Measurements from ENCODE around the gene SRRM2. TPM values are rescaled to one million over a fixed set of nuclear protein-coding genes. Genes with fewer than 3 reads are reported as not detected.

Gene SRRM2
- total RNA-seq, 1 experiment from 2014 or later: 617 TPM

GRCh38 chr16:2776500-2777139, 24.2 kb downstream of the SRRM2 start:
- ATAC-seq: peak; percentile 37
- peaks cover 7% of the 10 kb centered on the region for H3K36me3 ChIP-seq (ENCODE audit: control insufficient read depth, insufficient read depth, low read length)
- intact Hi-C loops (cut with micrococcal nuclease; ENCODE audit: unreplicated experiment): no loop called here
- BruUV-seq (replicated peaks): no TSS peak
- H3K4me1 ChIP-seq (ENCODE audit: control insufficient read depth, insufficient read depth, low read length): peaks cover 46% of the 10 kb centered on the region
- in situ Hi-C loops (cut with HindIII; ENCODE audit: low pct_unique_long_range_greater_than_20kb, low sequenced_read_pairs): no loop called here
- CTCF ChIA-PET: interaction anchor here (0.6 kb wide), 1 partner anchor 47 kb away, joined by 4 read pairs; no protein-coding TSS in a partner anchor
- POLR2A ChIA-PET: no interaction called here
- H3K27me3 ChIP-seq (ENCODE audit: control insufficient read depth, insufficient read depth, low read length): no peaks in the 10 kb centered on the region
- no peaks in the 10 kb centered on the region for H3K9me3 ChIP-seq (ENCODE audit: control insufficient read depth, insufficient read depth, low read depth, low read length)
- no peak for DNase-seq (ENCODE audit: low read depth, low spot score)
- peak overlapping the region; percentile 98 for H3K27ac ChIP-seq (ENCODE audit: low read length)
- TF ChIP-seq SIN3A (IDR thresholded peaks at IDR 0.05; ENCODE audit: borderline replicate concordance, insufficient read depth, low read depth, low read length) (peak; percentile 56; the same call in 1 of the 2 replicates), REST (IDR thresholded peaks at IDR 0.05; ENCODE audit: insufficient read depth in 1 of 2, low read depth in 2 of 2, low read length in 1 of 2) (no peak), CTCF (IDR thresholded peaks at IDR 0.05) (no peak), TCF7L2 (IDR thresholded peaks at IDR 0.05; ENCODE audit: low read depth, low read length) (no peak), POLR2AphosphoS5 (IDR thresholded peaks at IDR 0.05; ENCODE audit: low read depth, low read length) (no peak)
- H3K4me3 ChIP-seq (ENCODE audit: low read depth in 2 of 2, low read length in 2 of 2): peak overlapping the region; percentile 88 to 93

GRCh38 chr16:2777231-2777902, 24.9 kb downstream of the SRRM2 start, which contains the start of gene ELOB:
ELOB (minus strand) TSS chr16:2777280; CDS start chr16:2777239, 41 bp downstream.
- intact Hi-C loops (cut with micrococcal nuclease; ENCODE audit: unreplicated experiment): no loop called here
- TSS peak; percentile 93 for BruUV-seq (replicated peaks)
- CTCF ChIA-PET: no interaction called here

More at GRCh38 chr16:2777231-2777902, 24.9 kb downstream of the SRRM2 start, which contains the start of gene ELOB:
- H3K4me3 ChIP-seq (ENCODE audit: low read depth in 2 of 2, low read length in 2 of 2): peak within 1 kb of the TSS; percentile 89 to 93
- no peaks in the 10 kb centered on the region for H3K9me3 ChIP-seq (ENCODE audit: control insufficient read depth, insufficient read depth, low read depth, low read length)
- H3K4me1 ChIP-seq (ENCODE audit: control insufficient read depth, insufficient read depth, low read length): peaks cover 38% of the 10 kb centered on the region
- ATAC-seq: peak; percentile 89
- no peak for DNase-seq (ENCODE audit: low read depth, low spot score)
- in situ Hi-C loops (cut with HindIII; ENCODE audit: low pct_unique_long_range_greater_than_20kb, low sequenced_read_pairs): no loop called here
- H3K27ac ChIP-seq (ENCODE audit: low read length): peak within 1 kb of the TSS; percentile 99
- peaks cover 7% of the 10 kb centered on the region for H3K36me3 ChIP-seq (ENCODE audit: control insufficient read depth, insufficient read depth, low read length)
- TF ChIP-seq POLR2AphosphoS5 (IDR thresholded peaks at IDR 0.05; ENCODE audit: low read depth, low read length) (peak; percentile 86), SIN3A (IDR thresholded peaks at IDR 0.05; ENCODE audit: borderline replicate concordance, insufficient read depth, low read depth, low read length) (peak; percentile 58; the same call in 1 of the 2 replicates), REST (IDR thresholded peaks at IDR 0.05; ENCODE audit: insufficient read depth in 1 of 2, low read depth in 2 of 2, low read length in 1 of 2) (no peak)
- POLR2A ChIA-PET: no interaction called here
- H3K27me3 ChIP-seq (ENCODE audit: control insufficient read depth, insufficient read depth, low read length): no peaks in the 10 kb centered on the region

All from Panc1 (cell line).